ENCODE results near the gene DNMT3A. TPM values are rescaled to one million over a fixed set of nuclear protein-coding genes. Genes with fewer than 3 reads are reported as not detected.

Gene DNMT3A
- total and polyA plus RNA-seq, 10 donors: 9.0 to 64.6 (median 33.2) TPM

- Histone ChIP-seq H3K4me1 (peaks cover 22 to 87% (median 58%) of the 10 kb centered on the region in 6 donors), H3K27ac (peak overlapping the region in 2 of 8 donors; percentile 5 to 45), H3K27me3 (replicated peaks in 1 of 7) (no peaks in the 10 kb centered on the region), H3K36me3 (peaks cover 0 to 80% (median 19%) of the 10 kb centered on the region in 6 donors), H3K4me3 (no peak overlapping the region), H3K9me3 (no peaks in the 10 kb centered on the region)
- DNase-seq: no peak
- intact Hi-C loops (cut with DNase I; ENCODE audit: low total_unique reads): no loop called here
- TF ChIP-seq POLR2A (IDR thresholded peaks at IDR 0.05) (no peak), CTCF (IDR thresholded peaks at IDR 0.05 in 8 of 11, conservative IDR thresholded peaks at IDR 0.05 in 3 of 11) (no peak), POLR2AphosphoS5 (IDR thresholded peaks at IDR 0.05) (no peak)
- 59 to 76% (median 64%) methylated on average over 14 to 15 of the region's 15 CpGs for WGBS, 5 donors
These were observed 37.4 kb downstream of the DNMT3A start for GRCh38 chr2:25304321-25304720.

GRCh38 chr2:25303633-25304236, 38.0 kb downstream of the DNMT3A start:
- Histone ChIP-seq H3K36me3 (peaks cover 0 to 80% (median 24%) of the 10 kb centered on the region in 6 donors), H3K4me1 (peaks cover 20 to 85% (median 54%) of the 10 kb centered on the region in 6 donors), H3K9me3 (no peaks in the 10 kb centered on the region), H3K4me3 (no peak overlapping the region), H3K27ac (peak overlapping the region in 3 of 8 donors; percentile 5 to 45 (median 31)), H3K27me3 (replicated peaks in 1 of 7) (no peaks in the 10 kb centered on the region)
- intact Hi-C loops (cut with DNase I; ENCODE audit: low total_unique reads): no loop called here
- no peak for DNase-seq
- TF ChIP-seq POLR2A (IDR thresholded peaks at IDR 0.05) (no peak), POLR2AphosphoS5 (IDR thresholded peaks at IDR 0.05) (no peak), CTCF (IDR thresholded peaks at IDR 0.05 in 8 of 11, conservative IDR thresholded peaks at IDR 0.05 in 3 of 11) (no peak)
- 75 to 87% (median 86%) methylated on average over 21 of the region's 21 CpGs for WGBS, 5 donors

GRCh38 chr2:25302758-25303375, 38.9 kb downstream of the DNMT3A start:
- peaks cover 20 to 86% (median 54%) of the 10 kb centered on the region in 6 donors for H3K4me1 ChIP-seq

More at GRCh38 chr2:25302758-25303375, 38.9 kb downstream of the DNMT3A start:
- Histone ChIP-seq H3K27ac (peak overlapping the region in 4 of 8 donors; percentile 4 to 45 (median 18)), H3K36me3 (peaks cover 0 to 80% (median 28%) of the 10 kb centered on the region in 6 donors), H3K4me3 (no peak overlapping the region), H3K27me3 (replicated peaks in 1 of 7) (no peaks in the 10 kb centered on the region), H3K9me3 (no peaks in the 10 kb centered on the region)
- intact Hi-C loops (cut with DNase I; ENCODE audit: low total_unique reads): no loop called here
- no peak for TF ChIP-seq CTCF (IDR thresholded peaks at IDR 0.05 in 8 of 11, conservative IDR thresholded peaks at IDR 0.05 in 3 of 11)
- TF ChIP-seq POLR2AphosphoS5 (IDR thresholded peaks at IDR 0.05): no peak
- TF ChIP-seq POLR2A (IDR thresholded peaks at IDR 0.05): no peak
- WGBS, 5 donors: 64 to 77% (median 70%) methylated on average over 9 of the region's 9 CpGs
- DNase-seq: no peak
